Neuronal stem cell (in vitro differentiated cells): ENCODE results near the gene STX18.
"Not testable (repeated sequence)": the region's sequence is repeated elsewhere in the genome, so short reads cannot be mapped to it uniquely, and the experiment has no call there.

Experiments
- DNase-seq: peaks from one replicate; pipeline ENCODE4 v3.0.0-alpha.2; 2013; ENCODE audit warnings: low spot score
- H2AFZ ChIP-seq: one replicate; pipeline ENCODE4 v1.6.1; 2013; ENCODE audit warnings: mild to moderate bottlenecking, low read length, inconsistent platforms
- H2AK5ac ChIP-seq: 2 replicates; pipeline ENCODE4 v1.6.1; 2013; ENCODE audit warnings: low read depth, mild to moderate bottlenecking, inconsistent platforms, low read length, moderate library complexity, mixed read lengths
- H2BK120ac ChIP-seq: 2 replicates; pipeline ENCODE4 v1.6.1; 2013; ENCODE audit warnings: low read depth, mild to moderate bottlenecking, inconsistent platforms, low read length, moderate library complexity, mixed read lengths
- H2BK12ac ChIP-seq: one replicate; pipeline ENCODE4 v1.6.1; 2013; ENCODE audit warnings: low read length, inconsistent platforms
- H2BK15ac ChIP-seq: 2 replicates; pipeline ENCODE4 v1.6.1; 2013; ENCODE audit warnings: mild to moderate bottlenecking, low read length, inconsistent platforms, mixed read lengths
- H2BK5ac ChIP-seq: one replicate; pipeline ENCODE4 v1.6.1; 2013; ENCODE audit warnings: inconsistent platforms, mild to moderate bottlenecking, low read length, moderate library complexity
- H3K14ac ChIP-seq: one replicate; pipeline ENCODE4 v1.6.1; 2013; ENCODE audit warnings: low read length, inconsistent platforms
- H3K18ac ChIP-seq: 2 replicates; pipeline ENCODE4 v1.6.1; 2013; ENCODE audit warnings: low read length, inconsistent platforms
- H3K23ac ChIP-seq: 2 replicates; pipeline ENCODE4 v1.6.1; 2013; ENCODE audit warnings: low read depth, mild to moderate bottlenecking, mixed read lengths, low read length, inconsistent platforms; ENCODE audit not compliant: poor library complexity
- H3K27ac ChIP-seq: replicated peaks from 3 replicates; pipeline ENCODE4 v1.5.1; 2013; ENCODE audit warnings: low read length, inconsistent platforms
- H3K27me3 ChIP-seq, 3 experiments: 2 replicates each; pipeline ENCODE4 v1.6.1; 2013; ENCODE audit warnings: low read length in 3 of 3, mild to moderate bottlenecking in 2 of 3, inconsistent platforms in 1 of 3, low read depth in 1 of 3, mixed read lengths in 1 of 3, moderate library complexity in 1 of 3; ENCODE audit not compliant: control insufficient read depth in 3 of 3, insufficient read depth in 3 of 3
- H3K36me3 ChIP-seq, 2 donors: replicated peaks in 1 of 2; 2 replicates each; pipeline ENCODE4 v1.6.1; 2013; ENCODE audit warnings: low read length in 2 of 2; ENCODE audit not compliant: control insufficient read depth in 2 of 2, insufficient read depth in 2 of 2
- H3K4ac ChIP-seq: 2 replicates; pipeline ENCODE4 v1.6.1; 2013; ENCODE audit warnings: inconsistent platforms, mild to moderate bottlenecking, low read length, moderate library complexity
- H3K4me1 ChIP-seq, 2 donors: 1 replicate in 1 of 2; 2 replicates in 1 of 2; pipeline ENCODE4 v1.6.1; 2013; ENCODE audit warnings: low read length in 2 of 2, low read depth in 1 of 2; ENCODE audit not compliant: control insufficient read depth in 2 of 2, insufficient read depth in 1 of 2
- H3K4me2 ChIP-seq: one replicate; pipeline ENCODE4 v1.6.1; 2013; ENCODE audit warnings: mild to moderate bottlenecking, low read length, inconsistent platforms; ENCODE audit not compliant: insufficient read depth, poor library complexity, severe bottlenecking
- H3K4me3 ChIP-seq, 2 donors: 2 replicates each; pipeline ENCODE4 v1.5.1; 2013; ENCODE audit warnings: low read length in 2 of 2, mild to moderate bottlenecking in 2 of 2, inconsistent platforms in 1 of 2, moderate library complexity in 1 of 2
- H3K79me1 ChIP-seq: one replicate; pipeline ENCODE4 v1.6.1; 2013; ENCODE audit warnings: low read depth, mild to moderate bottlenecking, inconsistent platforms, low read length, moderate library complexity
- H3K9ac ChIP-seq: one replicate; pipeline ENCODE4 v1.6.1; 2013; ENCODE audit warnings: mild to moderate bottlenecking, low read depth, low read length, inconsistent platforms; ENCODE audit not compliant: poor library complexity
- H3K9me3 ChIP-seq, 2 donors: replicated peaks in 1 of 2; 2 replicates each; pipeline versions ENCODE3 to v1.6.1; 2013; ENCODE audit warnings: low read length in 2 of 2, mild to moderate bottlenecking in 2 of 2, inconsistent platforms in 1 of 2, low read depth in 1 of 2, mixed read lengths in 1 of 2, moderate library complexity in 1 of 2; ENCODE audit not compliant: control insufficient read depth in 2 of 2, insufficient read depth in 1 of 2
- H4K8ac ChIP-seq: one replicate; pipeline ENCODE4 v1.6.1; 2013; ENCODE audit warnings: low read depth, mild to moderate bottlenecking, inconsistent platforms, low read length, moderate library complexity
- H4K91ac ChIP-seq: one replicate; pipeline ENCODE4 v1.6.1; 2013; ENCODE audit warnings: low read length, low read depth, mild to moderate bottlenecking, inconsistent platforms; ENCODE audit not compliant: poor library complexity
- WGBS, 2 donors: extraction: QIAGEN DNeasy Blood & Tissue Kit; methylation state at CpG; one replicate each; pipeline ENCODE4 v1.1.7; 2013; ENCODE audit warnings: missing lambda C conversion rate in 2 of 2, mixed read lengths in 1 of 2; ENCODE audit not compliant: insufficient read length in 2 of 2, insufficient replicate concordance in 1 of 2; ENCODE audit errors: extremely low coverage in 2 of 2; 5-methylcytosine and 5-hydroxymethylcytosine counted together

The STX18 gene

DNA sequence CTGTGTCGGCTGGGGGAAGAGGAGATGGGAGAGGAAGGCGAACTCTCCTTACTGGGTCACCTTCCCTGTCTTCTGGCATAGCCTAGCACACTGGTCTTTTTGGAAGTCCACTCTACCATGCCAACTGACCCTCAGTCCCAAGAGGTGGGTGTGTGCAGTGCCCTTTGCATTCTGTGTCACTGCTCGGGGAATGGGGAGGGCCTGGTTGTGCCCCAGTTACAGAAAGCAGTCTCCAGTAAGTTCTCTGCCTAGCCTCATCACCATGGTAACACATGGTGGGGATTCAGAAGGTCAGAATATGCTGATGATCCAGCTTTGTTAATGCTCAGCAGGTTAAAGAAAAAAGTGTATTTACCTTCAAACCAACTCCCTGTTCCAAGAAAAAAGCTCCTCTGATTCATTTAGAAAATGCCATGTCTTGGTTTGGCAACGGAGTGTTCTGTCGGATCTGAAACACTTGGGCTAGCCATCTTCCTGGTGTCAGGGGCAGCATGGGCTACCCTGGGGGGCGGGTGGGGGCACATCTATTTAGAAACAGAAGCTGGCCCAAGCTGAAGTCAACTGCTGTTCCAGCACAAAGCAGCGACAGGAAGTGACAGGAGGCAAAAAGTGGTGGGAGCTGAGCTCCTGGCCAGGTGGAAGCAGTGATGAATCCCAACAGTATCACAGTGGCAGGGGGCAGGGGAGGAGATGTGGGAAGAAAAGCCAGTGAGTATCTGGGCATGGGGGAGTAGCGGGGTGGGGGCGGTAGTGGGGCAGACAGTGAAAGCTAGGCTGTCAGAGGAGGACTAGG, 117.9 kb downstream of the STX18 start:
- no peak overlapping the region for H2BK12ac ChIP-seq
- H3K36me3 ChIP-seq: peaks cover 31 to 70% of the 10 kb centered on the region in 2 donors
- WGBS, 2 donors: no CpG with 5 or more reads among the region's 9 CpGs
- H2BK5ac ChIP-seq: no peak overlapping the region
- H3K4ac ChIP-seq: no peak overlapping the region
- H3K9ac ChIP-seq: no peak overlapping the region
- H2AK5ac ChIP-seq: no peak overlapping the region
- no peak for DNase-seq
- H3K79me1 ChIP-seq: peaks cover 2% of the 10 kb centered on the region
- H2AFZ ChIP-seq: no peak overlapping the region
- H4K8ac ChIP-seq: no peak overlapping the region
- no peaks in the 10 kb centered on the region for H3K27me3 ChIP-seq
- H3K18ac ChIP-seq: no peak overlapping the region
- no peak overlapping the region for H3K14ac ChIP-seq
- no peak overlapping the region for H3K4me2 ChIP-seq
- H4K91ac ChIP-seq: no peak overlapping the region
- H2BK120ac ChIP-seq: no peak overlapping the region
- no peak overlapping the region for H3K4me3 ChIP-seq
- H3K4me1 ChIP-seq: peaks cover 11 to 13% of the 10 kb centered on the region in 2 donors
- H3K23ac ChIP-seq: no peak overlapping the region
- H3K9me3 ChIP-seq: no peaks in the 10 kb centered on the region
- no peak overlapping the region for H3K27ac ChIP-seq
- H2BK15ac ChIP-seq: no peak overlapping the region

DNA sequence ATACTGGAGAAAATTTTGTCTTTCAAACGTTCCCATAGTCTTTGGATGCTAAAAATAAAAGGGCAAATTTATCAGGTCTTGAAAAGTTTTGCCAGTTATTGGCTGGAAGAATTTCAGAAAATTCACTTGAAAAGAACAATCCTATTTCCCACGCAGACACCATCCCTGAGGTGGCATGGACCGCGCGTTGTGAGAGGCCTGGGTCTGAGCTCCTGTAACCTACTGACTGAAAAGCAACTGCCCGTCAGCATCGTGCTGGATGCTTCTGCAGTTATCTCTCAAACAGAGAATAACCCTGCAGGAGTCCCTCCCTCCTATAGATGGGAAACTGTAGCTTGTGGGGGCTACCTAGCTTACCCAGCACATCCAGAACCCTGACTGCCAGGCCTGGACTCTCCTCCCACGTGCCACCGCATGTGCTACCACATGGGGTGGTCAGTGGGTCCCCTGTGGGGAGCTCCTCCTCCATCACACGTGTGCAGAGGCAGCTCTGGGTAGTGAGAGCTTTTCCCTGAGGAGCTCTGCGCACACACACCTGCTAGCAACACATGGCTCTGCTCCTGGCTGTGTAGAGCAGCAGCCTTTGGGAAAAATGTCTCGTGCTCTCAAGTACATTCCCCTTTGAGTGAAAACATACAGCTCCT, 118.9 kb downstream of the STX18 start:
- H3K9me3 ChIP-seq: no peaks in the 10 kb centered on the region
- no peak overlapping the region for H3K18ac ChIP-seq
- peaks cover 2% of the 10 kb centered on the region for H3K79me1 ChIP-seq
- H3K4ac ChIP-seq: no peak overlapping the region
- no peak overlapping the region for H2AFZ ChIP-seq
- no peak overlapping the region for H3K4me3 ChIP-seq
- H2BK5ac ChIP-seq: no peak overlapping the region
- H3K27ac ChIP-seq: no peak overlapping the region
- H2BK120ac ChIP-seq: no peak overlapping the region
- no peak for DNase-seq
- H4K91ac ChIP-seq: no peak overlapping the region
- no peak overlapping the region for H3K14ac ChIP-seq
- H2AK5ac ChIP-seq: no peak overlapping the region
- WGBS, 2 donors: no CpG with 5 or more reads among the region's 12 CpGs
- H3K36me3 ChIP-seq: peaks cover 36 to 68% of the 10 kb centered on the region in 2 donors
- no peaks in the 10 kb centered on the region for H3K27me3 ChIP-seq
- H3K4me2 ChIP-seq: no peak overlapping the region
- H2BK15ac ChIP-seq: no peak overlapping the region
- no peak overlapping the region for H3K23ac ChIP-seq
- H3K4me1 ChIP-seq: peaks cover 11 to 13% of the 10 kb centered on the region in 2 donors
- H4K8ac ChIP-seq: no peak overlapping the region
- no peak overlapping the region for H3K9ac ChIP-seq
- no peak overlapping the region for H2BK12ac ChIP-seq

- H2BK12ac ChIP-seq, H2BK120ac ChIP-seq, H3K9me3 ChIP-seq, H3K9ac ChIP-seq, H3K4ac ChIP-seq, H2BK15ac ChIP-seq, H4K8ac ChIP-seq, H3K18ac ChIP-seq, H3K4me3 ChIP-seq, H3K23ac ChIP-seq, DNase-seq, H4K91ac ChIP-seq, H3K14ac ChIP-seq, H2AK5ac ChIP-seq, H3K27ac ChIP-seq, H2BK5ac ChIP-seq, H2AFZ ChIP-seq, H3K4me2 ChIP-seq, H3K27me3 ChIP-seq, H3K79me1 ChIP-seq: not testable (repeated sequence)
- peaks cover 10 to 13% of the 10 kb centered on the region in 2 donors for H3K4me1 ChIP-seq
- H3K36me3 ChIP-seq: peaks cover 37 to 69% of the 10 kb centered on the region in 2 donors
- no CpG with 5 or more reads among the region's 7 CpGs for WGBS, 2 donors
Measured at GRCh38 chr4:4422117-4422516, 119.7 kb downstream of the STX18 start.

- Histone ChIP-seq H2BK15ac (no peak overlapping the region), H3K23ac (no peak overlapping the region), H3K4me3 (no peak overlapping the region), H3K27me3 (no peaks in the 10 kb centered on the region), H2BK5ac (no peak overlapping the region), H3K79me1 (no peaks in the 10 kb centered on the region), H3K14ac (no peak overlapping the region), H4K91ac (no peak overlapping the region), H3K4me1 (peaks cover 3 to 9% of the 10 kb centered on the region in 2 donors), H2BK12ac (no peak overlapping the region), H3K4ac (no peak overlapping the region), H3K9me3 (no peaks in the 10 kb centered on the region), H2BK120ac (no peak overlapping the region), H2AK5ac (no peak overlapping the region), H3K27ac (no peak overlapping the region), H3K4me2 (no peak overlapping the region), H4K8ac (no peak overlapping the region), H3K18ac (no peak overlapping the region), H2AFZ (no peak overlapping the region), H3K36me3 (peaks cover 39 to 67% of the 10 kb centered on the region in 2 donors), H3K9ac (no peak overlapping the region)
- no CpG with 5 or more reads among the region's 11 CpGs for WGBS, 2 donors
- DNase-seq: no peak
Measured at GRCh38 chr4:4421356-4421755, 120.5 kb downstream of the STX18 start.
